Caco-2 (cell line): ENCODE data around the gene C1orf226. TPM values are rescaled to one million over a fixed set of nuclear protein-coding genes. Genes with fewer than 3 reads are reported as not detected.

Experiments used
- BruUV-seq: library from RNA; stranded (reverse); fragments of 400-500 nt; replicated peaks from 2 replicates; lab custom pipeline; 2021; lab: Mats Ljungman, UMichigan
- CTCF ChIA-PET: fragments of 300-600 bp; sonication (Branson Sonifier 250); formaldehyde crosslinking; loops from one replicate; lab custom pipeline; 2022; ENCODE audit warnings: antibody characterized with exemption; lab: Charles Lee
- POLR2A ChIA-PET: fragments of 300-600 bp; sonication (Branson Sonifier 250); formaldehyde crosslinking; loops from one replicate; lab custom pipeline; 2022; ENCODE audit warnings: antibody characterized with exemption; lab: Charles Lee
- DNase-seq, 2 experiments: peaks; one replicate each; pipeline versions ENCODE4 v3.0.0 to v3.0.0-alpha.2; 2020 to 2022
- H3K27me3 ChIP-seq: replicated peaks from 2 replicates; pipeline ENCODE4 v1.6.0; 2011; ENCODE audit warnings: low read length; ENCODE audit not compliant: control insufficient read depth, insufficient read depth
- H3K36me3 ChIP-seq: 2 replicates; pipeline ENCODE4 v1.5.1; 2011; ENCODE audit warnings: low read length; ENCODE audit not compliant: control insufficient read depth, insufficient read depth
- H3K4me1 ChIP-seq: fragments of 250-450 bp; sonication (Bioruptor Pico); 2 replicates; pipeline ENCODE4 v1.5.1; 2020; ENCODE audit warnings: mild to moderate bottlenecking
- H3K4me3 ChIP-seq: 2 replicates; pipeline ENCODE4 v1.5.1; 2011; ENCODE audit warnings: low read depth, mild to moderate bottlenecking, control low read depth, low read length
- H3K9me3 ChIP-seq: fragments of 250-450 bp; sonication (Bioruptor Pico); 2 replicates; pipeline ENCODE4 v1.5.1; 2020; ENCODE audit warnings: mild to moderate bottlenecking, moderate library complexity
- H3K27ac Mint-ChIP-seq: one replicate; pipeline ENCODE4 v1.8.0; 2022; ENCODE audit warnings: mixed read lengths; ENCODE audit not compliant: unreplicated experiment
- H3K27me3 Mint-ChIP-seq: one replicate; pipeline ENCODE4 v1.8.0; 2022; ENCODE audit warnings: mixed read lengths; ENCODE audit not compliant: insufficient read depth, unreplicated experiment
- H3K36me3 Mint-ChIP-seq: one replicate; pipeline ENCODE4 v1.8.0; 2022; ENCODE audit warnings: mild to moderate bottlenecking, mixed read lengths; ENCODE audit not compliant: insufficient read depth, unreplicated experiment
- H3K4me1 Mint-ChIP-seq: one replicate; pipeline ENCODE4 v1.8.0; 2022; ENCODE audit warnings: low read depth, mixed read lengths; ENCODE audit not compliant: unreplicated experiment
- H3K4me3 Mint-ChIP-seq: one replicate; pipeline ENCODE4 v1.8.0; 2022; ENCODE audit warnings: mild to moderate bottlenecking, moderate library complexity, mixed read lengths; ENCODE audit not compliant: unreplicated experiment
- H3K9me3 Mint-ChIP-seq: one replicate; pipeline ENCODE4 v1.8.0; 2022; ENCODE audit warnings: mixed read lengths; ENCODE audit not compliant: unreplicated experiment
- intact Hi-C: fragments of 100-400 bp; cut with micrococcal nuclease; formaldehyde crosslinking; loops from one replicate; pipeline ENCODE4 v1.10.0; 2022; ENCODE audit not compliant: unreplicated experiment
- total RNA-seq: library from RNA; stranded (reverse); gene quantifications from 2 replicates; pipeline ENCODE4 v1.2.3, GENCODE V29; 2022
- TF ChIP-seq, protein P1 (sequence below), 2 experiments: fragments of 200-600 bp in 1 of 2; IDR thresholded peaks; 1 replicate in 1 of 2; 2 replicates in 1 of 2; pipeline versions ENCODE4 v1.5.1 to v1.8.0; 2011 to 2022; ENCODE audit warnings: antibody characterized with exemption in 1 of 2, control low read depth in 1 of 2, inconsistent platforms in 1 of 2, low read depth in 1 of 2, low read length in 1 of 2, mild to moderate bottlenecking in 1 of 2, moderate library complexity in 1 of 2; ENCODE audit not compliant: insufficient read depth in 1 of 2, severe bottlenecking in 1 of 2, unreplicated experiment in 1 of 2

Gene C1orf226
- total RNA-seq, 1 experiment from 2014 or later, result 7.3 TPM

DNA sequence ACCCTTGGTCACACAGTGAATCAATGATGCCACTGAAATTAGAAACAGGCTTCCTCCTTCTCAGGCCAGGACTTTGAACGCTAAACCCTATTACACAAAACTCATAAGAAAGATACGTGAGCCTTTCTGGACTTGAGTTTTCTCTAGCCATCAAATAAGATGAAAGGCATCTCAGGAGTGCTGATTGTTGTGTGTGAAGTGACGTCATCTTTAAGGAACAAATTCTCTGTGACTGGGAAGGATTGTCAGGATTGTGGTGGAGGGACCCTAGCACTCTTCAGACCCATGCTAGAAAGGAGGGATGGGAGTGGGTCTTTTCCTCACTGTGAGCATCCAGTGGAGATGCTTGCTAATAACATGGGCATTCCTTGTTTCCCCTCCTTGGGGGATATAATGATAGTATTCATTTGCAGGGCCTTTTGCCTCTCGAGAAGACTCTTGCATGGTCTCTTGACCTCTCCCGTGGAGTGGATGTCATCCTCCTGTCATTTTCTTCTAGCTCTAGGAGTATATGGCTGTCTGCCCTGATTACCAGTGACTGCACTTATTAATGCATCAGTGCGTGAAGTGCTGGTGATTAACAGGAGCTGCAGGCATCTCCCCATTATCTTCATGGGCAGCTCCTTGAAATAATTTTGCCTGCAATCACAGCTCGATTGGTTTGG is 44.8 kb upstream of the C1orf226 start:
- no peak overlapping the region for H3K4me3 ChIP-seq
- DNase-seq, result no peak
- no peaks in the 10 kb centered on the region for H3K27me3 ChIP-seq
- H3K4me3 Mint-ChIP-seq, result no peak overlapping the region
- no peaks in the 10 kb centered on the region for H3K9me3 ChIP-seq
- no peaks in the 10 kb centered on the region for H3K9me3 Mint-ChIP-seq
- H3K4me1 Mint-ChIP-seq, result peaks cover 6% of the 10 kb centered on the region
- ChIA-PET POLR2A (no interaction called here), CTCF (no interaction called here)
- no peaks in the 10 kb centered on the region for H3K36me3 Mint-ChIP-seq
- no peaks in the 10 kb centered on the region for H3K4me1 ChIP-seq
- TF ChIP-seq, protein P1, sequence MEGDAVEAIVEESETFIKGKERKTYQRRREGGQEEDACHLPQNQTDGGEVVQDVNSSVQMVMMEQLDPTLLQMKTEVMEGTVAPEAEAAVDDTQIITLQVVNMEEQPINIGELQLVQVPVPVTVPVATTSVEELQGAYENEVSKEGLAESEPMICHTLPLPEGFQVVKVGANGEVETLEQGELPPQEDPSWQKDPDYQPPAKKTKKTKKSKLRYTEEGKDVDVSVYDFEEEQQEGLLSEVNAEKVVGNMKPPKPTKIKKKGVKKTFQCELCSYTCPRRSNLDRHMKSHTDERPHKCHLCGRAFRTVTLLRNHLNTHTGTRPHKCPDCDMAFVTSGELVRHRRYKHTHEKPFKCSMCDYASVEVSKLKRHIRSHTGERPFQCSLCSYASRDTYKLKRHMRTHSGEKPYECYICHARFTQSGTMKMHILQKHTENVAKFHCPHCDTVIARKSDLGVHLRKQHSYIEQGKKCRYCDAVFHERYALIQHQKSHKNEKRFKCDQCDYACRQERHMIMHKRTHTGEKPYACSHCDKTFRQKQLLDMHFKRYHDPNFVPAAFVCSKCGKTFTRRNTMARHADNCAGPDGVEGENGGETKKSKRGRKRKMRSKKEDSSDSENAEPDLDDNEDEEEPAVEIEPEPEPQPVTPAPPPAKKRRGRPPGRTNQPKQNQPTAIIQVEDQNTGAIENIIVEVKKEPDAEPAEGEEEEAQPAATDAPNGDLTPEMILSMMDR (IDR thresholded peaks at IDR 0.05; ENCODE audit: insufficient read depth in 1 of 2, low read depth in 1 of 2, low read length in 1 of 2, severe bottlenecking in 1 of 2, unreplicated experiment in 1 of 2), result no peak
- intact Hi-C loops, result no loop called here
- BruUV-seq, result no TSS peak
- no peaks in the 10 kb centered on the region for H3K36me3 ChIP-seq
- H3K27ac Mint-ChIP-seq, result no peak overlapping the region
- no peaks in the 10 kb centered on the region for H3K27me3 Mint-ChIP-seq

DNA sequence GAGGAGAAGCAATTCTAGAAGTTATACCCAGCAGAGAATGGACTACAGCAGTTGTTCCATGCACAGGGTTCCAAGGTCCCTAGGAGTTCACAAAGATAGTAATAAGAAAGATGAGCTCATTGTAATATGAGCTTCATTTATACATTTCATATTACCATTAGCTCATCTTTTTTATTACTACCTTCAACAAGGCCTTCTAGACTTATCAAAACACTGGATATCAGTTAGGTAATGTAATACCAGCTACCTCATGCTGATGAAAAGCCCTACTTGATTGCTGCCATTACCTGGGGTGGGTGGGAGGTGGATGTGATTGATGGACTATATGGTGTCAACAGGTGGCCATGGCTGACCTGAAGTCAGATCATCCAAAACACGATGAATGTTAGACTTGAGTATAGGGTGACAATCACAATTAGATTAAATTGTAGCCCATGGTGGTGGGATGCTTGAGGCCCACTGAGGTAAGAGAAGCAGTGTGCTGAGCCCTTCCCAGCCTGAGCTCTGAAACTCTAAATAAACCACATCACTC is 39.0 kb upstream of the C1orf226 start:
- Histone ChIP-seq H3K27me3 (no peaks in the 10 kb centered on the region), H3K36me3 (no peaks in the 10 kb centered on the region), H3K4me1 (peaks cover 12% of the 10 kb centered on the region), H3K4me3 (no peak overlapping the region), H3K9me3 (no peaks in the 10 kb centered on the region)
- Mint-ChIP-seq H3K27me3 (no peaks in the 10 kb centered on the region), H3K36me3 (no peaks in the 10 kb centered on the region), H3K27ac (no peak overlapping the region), H3K4me1 (peaks cover 10% of the 10 kb centered on the region), H3K9me3 (no peaks in the 10 kb centered on the region), H3K4me3 (no peak overlapping the region)
- BruUV-seq, result no TSS peak
- ChIA-PET CTCF (no interaction called here), POLR2A (no interaction called here)
- no peak for DNase-seq
- intact Hi-C loops, result loop anchor here (10.0 kb wide), 2 partner anchors 58 to 198 kb away; no protein-coding TSS in a partner anchor
- TF ChIP-seq, protein P1 (IDR thresholded peaks at IDR 0.05; ENCODE audit: insufficient read depth in 1 of 2, low read depth in 1 of 2, low read length in 1 of 2, severe bottlenecking in 1 of 2, unreplicated experiment in 1 of 2), result no peak

DNA sequence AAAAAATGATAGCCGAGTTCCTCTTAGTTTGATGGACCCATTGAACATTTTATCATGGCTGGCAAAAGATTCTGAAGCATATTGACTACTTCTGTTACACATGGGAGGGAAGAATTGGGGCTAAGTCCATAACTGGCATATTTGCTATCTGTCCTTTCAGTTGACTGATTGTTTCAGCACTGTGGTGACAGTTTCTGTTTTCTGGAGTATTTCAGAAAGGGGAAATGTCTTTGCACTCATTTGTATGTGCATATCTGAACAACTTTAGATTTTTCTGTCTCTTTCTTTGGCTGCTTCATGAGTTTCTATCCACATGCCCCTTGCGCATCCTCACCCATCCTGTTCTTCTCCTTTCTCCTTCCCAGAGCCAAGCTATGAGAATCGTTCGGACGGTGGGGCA is 38.1 kb upstream of the C1orf226 start:
- H3K27me3 ChIP-seq, result no peaks in the 10 kb centered on the region
- peaks cover 20% of the 10 kb centered on the region for H3K4me1 Mint-ChIP-seq
- H3K9me3 ChIP-seq, result no peaks in the 10 kb centered on the region
- ChIA-PET POLR2A (no interaction called here), CTCF (no interaction called here)
- no peak overlapping the region for H3K4me3 ChIP-seq
- TF ChIP-seq, protein P1 (IDR thresholded peaks at IDR 0.05; ENCODE audit: insufficient read depth in 1 of 2, low read depth in 1 of 2, low read length in 1 of 2, severe bottlenecking in 1 of 2, unreplicated experiment in 1 of 2), result no peak
- intact Hi-C loops, result loop anchor here (10.0 kb wide), 2 partner anchors 59 to 199 kb away; no protein-coding TSS in a partner anchor
- no peaks in the 10 kb centered on the region for H3K27me3 Mint-ChIP-seq
- no peak overlapping the region for H3K4me3 Mint-ChIP-seq
- H3K9me3 Mint-ChIP-seq, result no peaks in the 10 kb centered on the region
- BruUV-seq, result no TSS peak
- no peak overlapping the region for H3K27ac Mint-ChIP-seq
- H3K36me3 Mint-ChIP-seq, result no peaks in the 10 kb centered on the region
- peaks cover 21% of the 10 kb centered on the region for H3K4me1 ChIP-seq
- no peaks in the 10 kb centered on the region for H3K36me3 ChIP-seq
- no peak for DNase-seq
